GM19463 (cell line): Measurements from ENCODE around the gene PCDHGC4.
A peak's percentile ranks its signal among the peaks of the same experiment; 100 is the strongest.

Experiments used
- ATAC-seq: cut with Tn5 transposase; IDR thresholded peaks from one replicate; pipeline ENCODE4 v1.9.1; 2021; ENCODE audit warnings: mild to moderate bottlenecking, moderate library complexity; ENCODE audit not compliant: unreplicated experiment

The PCDHGC4 gene

GRCh38 chr5:141527426-141527825 lies 42.6 kb downstream of the PCDHGC4 start:
- ATAC-seq, result no peak

GRCh38 chr5:141528291-141528984 lies 43.6 kb downstream of the PCDHGC4 start:
- ATAC-seq, result no peak

- ATAC-seq, result peak; percentile 58
Measured at GRCh38 chr5:141529002-141529401, 44.2 kb downstream of the PCDHGC4 start.

GRCh38 chr5:141529873-141530272 lies 45.0 kb downstream of the PCDHGC4 start:
- peak; percentile 27 for ATAC-seq

GRCh38 chr5:141532726-141533125 lies 47.9 kb downstream of the PCDHGC4 start:
- no peak for ATAC-seq

GRCh38 chr5:141533897-141534296 lies 49.1 kb downstream of the PCDHGC4 start:
- no peak for ATAC-seq

- ATAC-seq, result no peak
Measured at GRCh38 chr5:141534492-141535213, 49.8 kb downstream of the PCDHGC4 start.
